Liver (tissue), 9 donors: Measurements from ENCODE around the gene PRRC2A. TPM values are rescaled to one million over a fixed set of nuclear protein-coding genes. Genes with fewer than 3 reads are reported as not detected.

Experiments
- DNase-seq: peaks from one replicate; pipeline ENCODE4 v3.0.0-alpha.2; 2017; ENCODE audit warnings: low spot score
- H3K27ac ChIP-seq, 2 donors: one replicate each; pipeline ENCODE4 v1.7.0; 2013; ENCODE audit warnings: inconsistent platforms in 2 of 2, low read length in 2 of 2, control low read depth in 1 of 2, low read depth in 1 of 2, mild to moderate bottlenecking in 1 of 2
- H3K27me3 ChIP-seq, 4 donors: one replicate each; pipeline versions ENCODE4 v1.6.1 to v1.7.0; 2013; ENCODE audit warnings: low read length in 3 of 4, inconsistent platforms in 1 of 4, mild to moderate bottlenecking in 1 of 4, moderate library complexity in 1 of 4; ENCODE audit not compliant: control insufficient read depth in 4 of 4, insufficient read depth in 4 of 4
- H3K36me3 ChIP-seq, 4 donors: one replicate each; pipeline versions ENCODE4 v1.6.1 to v1.7.0; 2013; ENCODE audit warnings: low read length in 3 of 4, mild to moderate bottlenecking in 3 of 4, low read depth in 1 of 4, moderate library complexity in 1 of 4; ENCODE audit not compliant: control insufficient read depth in 4 of 4, insufficient read depth in 3 of 4
- H3K4me1 ChIP-seq, 4 donors: one replicate each; pipeline versions ENCODE4 v1.6.1 to v1.7.0; 2013; ENCODE audit warnings: low read length in 3 of 4, mild to moderate bottlenecking in 3 of 4, moderate library complexity in 1 of 4; ENCODE audit not compliant: control insufficient read depth in 4 of 4, insufficient read depth in 4 of 4
- H3K4me3 ChIP-seq, 3 donors: one replicate each; pipeline versions ENCODE4 v1.6.1 to v1.7.0; 2013; ENCODE audit warnings: low read length in 3 of 3, control low read depth in 1 of 3, low read depth in 1 of 3, mild to moderate bottlenecking in 1 of 3
- H3K9ac ChIP-seq, 2 donors: one replicate each; pipeline ENCODE4 v1.7.0; 2013; ENCODE audit warnings: low read length in 2 of 2, mild to moderate bottlenecking in 2 of 2, moderate library complexity in 2 of 2, control low read depth in 1 of 2, low read depth in 1 of 2
- H3K9me3 ChIP-seq, 4 donors: one replicate each; pipeline versions ENCODE4 v1.6.1 to v1.7.0; 2013; ENCODE audit warnings: low read length in 3 of 4; ENCODE audit not compliant: control insufficient read depth in 4 of 4
- ATF3 ChIP-seq: IDR thresholded peaks from 2 replicates; pipeline ENCODE4 v1.6.1; 2016; ENCODE audit warnings: antibody characterized with exemption
- CTCF ChIP-seq: fragments of 150-350 bp; IDR thresholded peaks from 2 replicates; pipeline ENCODE4 v1.5.1; 2017; ENCODE audit warnings: improper control_type of control experiment, low read depth, low read length; ENCODE audit not compliant: missing input control
- EGR1 ChIP-seq, 2 donors: IDR thresholded peaks; 2 replicates each; pipeline ENCODE4 v1.6.1; 2016 to 2018; ENCODE audit warnings: antibody characterized with exemption in 2 of 2, low read depth in 2 of 2
- FOXA1 ChIP-seq: IDR thresholded peaks from 2 replicates; pipeline ENCODE4 v1.6.1; 2016; ENCODE audit warnings: antibody characterized with exemption
- FOXA2 ChIP-seq: IDR thresholded peaks from 2 replicates; pipeline ENCODE4 v1.6.1; 2016; ENCODE audit warnings: antibody characterized with exemption
- GABPA ChIP-seq, 2 donors: IDR thresholded peaks in 1 of 2; conservative IDR thresholded peaks in 1 of 2; 2 replicates each; pipeline ENCODE4 v1.6.1; 2016; ENCODE audit warnings: antibody characterized with exemption in 2 of 2, mild to moderate bottlenecking in 1 of 2, moderate library complexity in 1 of 2
- HNF4A ChIP-seq, 2 donors: conservative IDR thresholded peaks; 2 replicates each; pipeline ENCODE4 v1.6.1; 2016; ENCODE audit warnings: antibody characterized with exemption in 2 of 2, mild to moderate bottlenecking in 2 of 2
- HNF4G ChIP-seq: IDR thresholded peaks from 2 replicates; pipeline ENCODE4 v1.6.1; 2016; ENCODE audit warnings: antibody characterized with exemption
- JUND ChIP-seq, 2 donors: IDR thresholded peaks; 2 replicates each; pipeline ENCODE4 v1.6.1; 2016; ENCODE audit warnings: antibody characterized with exemption in 2 of 2
- MAX ChIP-seq: IDR thresholded peaks from 2 replicates; pipeline ENCODE4 v1.6.1; 2016; ENCODE audit warnings: antibody characterized with exemption
- RAD21 ChIP-seq, 2 donors: IDR thresholded peaks; 2 replicates each; pipeline ENCODE4 v1.6.1; 2016; ENCODE audit warnings: antibody characterized with exemption in 2 of 2, mild to moderate bottlenecking in 2 of 2
- REST ChIP-seq: IDR thresholded peaks from 2 replicates; pipeline ENCODE4 v1.6.1; 2016; ENCODE audit warnings: antibody characterized with exemption, mild to moderate bottlenecking
- RXRA ChIP-seq, 2 donors: IDR thresholded peaks; 2 replicates each; pipeline ENCODE4 v1.6.1; 2017 to 2018; ENCODE audit warnings: antibody characterized with exemption in 2 of 2, mild to moderate bottlenecking in 1 of 2
- SP1 ChIP-seq: IDR thresholded peaks from 2 replicates; pipeline ENCODE4 v1.6.1; 2018; ENCODE audit warnings: antibody characterized with exemption, mild to moderate bottlenecking
- TAF1 ChIP-seq: conservative IDR thresholded peaks from 2 replicates; pipeline ENCODE4 v1.6.1; 2016; ENCODE audit warnings: antibody characterized with exemption, mild to moderate bottlenecking
- YY1 ChIP-seq: IDR thresholded peaks from 2 replicates; pipeline ENCODE4 v1.6.1; 2016; ENCODE audit warnings: antibody characterized with exemption, mild to moderate bottlenecking
- ZBTB33 ChIP-seq: IDR thresholded peaks from 2 replicates; pipeline ENCODE4 v1.6.1; 2016; ENCODE audit warnings: antibody characterized with exemption
- WGBS: extraction: QIAGEN DNeasy Blood & Tissue Kit; methylation state at CpG from one replicate; pipeline ENCODE4 v1.1.7; 2013; 5-methylcytosine and 5-hydroxymethylcytosine counted together
- polyA plus RNA-seq, 2 donors: library from polyadenylated mRNA; stranded (reverse) in 1 of 2; unstranded in 1 of 2; fragments of 200-250 nt in 1 of 2; fragments of >200 nt in 1 of 2; fragmentation: Nextera tagmentation in 1 of 2; extraction: Ambion mirVana in 1 of 2; gene quantifications; one replicate each; pipeline versions ENCODE4 v1.2.1 to v1.2.3, GENCODE V29; 2013 to 2015
- total RNA-seq, 2 donors: library from RNA; depleted of rRNA; stranded (reverse); fragments of >200 nt; gene quantifications; one replicate each; pipeline ENCODE4 v1.2.3, GENCODE V29; 2014
- donor health status: healthy.
- donor health status: healthy.
- donor health status: healthy.
- donor health status: healthy.
- donor health status: healthy.

Gene PRRC2A
- total and polyA plus RNA-seq, 4 donors: 21.9 to 39.3 (median 29.5) TPM

- no peaks in the 10 kb centered on the region for H3K27me3 ChIP-seq
- no peak for TF ChIP-seq MAX
- no peak for TF ChIP-seq ATF3
- TF ChIP-seq TAF1: no peak
- TF ChIP-seq RXRA (IDR thresholded peaks at IDR 0.05): no peak
- no peak for TF ChIP-seq JUND (IDR thresholded peaks at IDR 0.05)
- TF ChIP-seq REST: no peak
- TF ChIP-seq ZBTB33: no peak
- no peak for TF ChIP-seq SP1
- no peak for TF ChIP-seq FOXA1
- TF ChIP-seq YY1: no peak
- TF ChIP-seq RAD21 (IDR thresholded peaks at IDR 0.05): no peak
- DNase-seq: no peak
- peaks cover 0 to 27% (median 22%) of the 10 kb centered on the region in 4 donors for H3K4me1 ChIP-seq
- WGBS: 91% methylated on average over 9 of the region's 9 CpGs
- no peaks in the 10 kb centered on the region for H3K9me3 ChIP-seq
- H3K9ac ChIP-seq: no peak overlapping the region
- no peak overlapping the region for H3K4me3 ChIP-seq
- H3K36me3 ChIP-seq: peaks cover 38 to 88% (median 60%) of the 10 kb centered on the region in 4 donors
- no peak overlapping the region for H3K27ac ChIP-seq
Measured at GRCh38 chr6:31639043-31639442, 18.5 kb downstream of the PRRC2A start.

GRCh38 chr6:31639449-31639861 is 18.9 kb downstream of the PRRC2A start:
- WGBS: 92% methylated on average over 10 of the region's 10 CpGs
- TF ChIP-seq RAD21 (IDR thresholded peaks at IDR 0.05) (no peak), EGR1 (IDR thresholded peaks at IDR 0.05; ENCODE audit: low read depth in 2 of 2) (no peak), TAF1 (no peak), ZBTB33 (no peak), HNF4A (conservative IDR thresholded peaks at IDR 0.05) (no peak), GABPA (IDR thresholded peaks at IDR 0.05 in 1 of 2, conservative IDR thresholded peaks at IDR 0.05 in 1 of 2) (no peak), REST (no peak), YY1 (no peak), HNF4G (no peak), MAX (no peak), FOXA2 (no peak), ATF3 (no peak), JUND (IDR thresholded peaks at IDR 0.05) (no peak), RXRA (IDR thresholded peaks at IDR 0.05) (no peak), CTCF (no peak)

More at GRCh38 chr6:31639449-31639861, 18.9 kb downstream of the PRRC2A start:
- Histone ChIP-seq H3K27ac (no peak overlapping the region), H3K9me3 (no peaks in the 10 kb centered on the region), H3K9ac (no peak overlapping the region), H3K4me3 (no peak overlapping the region), H3K27me3 (no peaks in the 10 kb centered on the region), H3K36me3 (peaks cover 36 to 87% (median 60%) of the 10 kb centered on the region in 4 donors), H3K4me1 (peaks cover 0 to 27% (median 22%) of the 10 kb centered on the region in 4 donors)
- no peak for DNase-seq
